GM21619 (cell line): ENCODE measurements around the gene MCAM.

ENCODE experiments used
- ATAC-seq: cut with Tn5 transposase; IDR thresholded peaks from one replicate; pipeline ENCODE4 v1.9.1; 2021; ENCODE audit not compliant: unreplicated experiment

MCAM gene

DNA sequence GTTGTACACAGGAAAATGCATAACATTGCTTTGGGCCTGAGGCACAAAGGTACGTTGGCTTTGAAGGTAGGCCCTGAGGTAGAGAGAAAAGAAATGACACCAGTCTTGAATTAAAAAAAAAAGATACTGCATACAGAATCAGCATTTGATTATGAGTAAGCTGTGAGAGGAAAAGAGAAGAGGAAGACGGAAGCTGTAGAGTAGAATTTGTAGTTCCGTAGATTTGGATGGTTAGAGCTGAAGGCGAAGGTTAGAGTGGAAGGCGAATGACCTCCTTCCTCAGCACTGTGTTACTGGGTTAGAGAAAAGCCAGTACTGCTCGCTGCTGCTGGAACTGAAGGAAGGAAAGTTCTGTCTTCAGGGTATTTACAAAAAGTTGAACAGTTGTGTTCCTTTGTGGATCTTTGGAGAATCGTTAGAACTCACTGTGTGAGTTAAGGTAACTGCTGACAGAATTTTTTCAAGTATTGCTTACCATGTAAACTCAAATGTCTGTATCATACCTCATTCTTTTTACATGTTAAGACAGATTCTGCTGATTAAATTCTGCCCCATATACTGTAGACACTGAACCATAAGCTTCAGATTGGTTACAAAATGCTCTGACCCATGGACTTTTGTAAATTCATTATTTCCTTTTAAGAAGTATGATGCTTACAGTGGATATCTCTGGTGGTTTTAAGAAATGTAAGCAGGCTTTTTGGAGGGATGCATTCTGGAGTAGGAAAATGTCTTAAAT lies 50.2 kb downstream of the MCAM start:
- no peak for ATAC-seq

DNA sequence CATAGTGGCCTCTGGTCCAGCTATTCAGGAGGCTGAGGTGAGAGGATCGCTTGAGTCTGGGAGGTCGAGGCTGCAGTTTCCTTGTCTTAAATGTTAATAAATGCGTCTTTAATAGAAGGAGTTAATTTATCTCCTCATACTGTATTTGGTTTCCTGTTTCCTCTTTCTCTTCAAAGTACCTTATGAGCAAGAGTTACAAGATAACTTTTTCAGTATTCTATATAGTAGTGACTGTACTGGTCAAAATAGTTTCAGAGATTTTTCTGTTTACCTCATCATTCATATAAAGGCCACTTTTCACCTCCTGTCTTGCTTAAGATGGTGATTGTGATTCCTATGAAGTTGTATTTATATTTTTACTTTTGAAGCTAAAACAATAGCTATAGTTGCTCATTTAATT lies 50.9 kb downstream of the MCAM start:
- ATAC-seq: no peak

DNA sequence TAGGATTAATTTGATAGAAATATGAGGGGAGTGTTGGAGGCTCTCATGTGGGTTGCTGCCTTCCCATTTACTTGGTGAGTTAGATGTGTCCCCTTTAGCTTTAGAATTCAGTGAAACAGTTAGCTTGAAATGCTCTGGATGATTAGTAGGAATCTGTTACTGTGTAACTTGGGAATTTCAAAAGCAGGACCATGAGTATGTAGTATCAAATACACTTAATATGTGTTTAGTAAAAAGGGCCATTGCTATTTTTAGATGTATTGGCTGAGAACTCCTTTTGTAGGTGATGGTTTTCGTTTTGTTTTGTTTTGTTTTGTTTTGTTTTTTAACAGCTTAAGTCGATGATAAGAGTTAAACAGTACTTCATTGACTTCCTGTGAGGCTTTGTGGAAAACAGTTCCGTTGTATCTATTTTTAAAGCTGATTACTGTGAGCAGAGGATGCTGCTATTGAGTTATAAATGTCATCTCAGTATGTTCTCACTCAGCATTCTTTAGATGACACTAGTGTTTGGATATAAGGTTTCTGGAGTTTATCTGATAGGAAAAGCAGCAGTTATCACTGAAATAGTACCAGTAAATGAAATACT lies 53.5 kb downstream of the MCAM start:
- no peak for ATAC-seq

DNA sequence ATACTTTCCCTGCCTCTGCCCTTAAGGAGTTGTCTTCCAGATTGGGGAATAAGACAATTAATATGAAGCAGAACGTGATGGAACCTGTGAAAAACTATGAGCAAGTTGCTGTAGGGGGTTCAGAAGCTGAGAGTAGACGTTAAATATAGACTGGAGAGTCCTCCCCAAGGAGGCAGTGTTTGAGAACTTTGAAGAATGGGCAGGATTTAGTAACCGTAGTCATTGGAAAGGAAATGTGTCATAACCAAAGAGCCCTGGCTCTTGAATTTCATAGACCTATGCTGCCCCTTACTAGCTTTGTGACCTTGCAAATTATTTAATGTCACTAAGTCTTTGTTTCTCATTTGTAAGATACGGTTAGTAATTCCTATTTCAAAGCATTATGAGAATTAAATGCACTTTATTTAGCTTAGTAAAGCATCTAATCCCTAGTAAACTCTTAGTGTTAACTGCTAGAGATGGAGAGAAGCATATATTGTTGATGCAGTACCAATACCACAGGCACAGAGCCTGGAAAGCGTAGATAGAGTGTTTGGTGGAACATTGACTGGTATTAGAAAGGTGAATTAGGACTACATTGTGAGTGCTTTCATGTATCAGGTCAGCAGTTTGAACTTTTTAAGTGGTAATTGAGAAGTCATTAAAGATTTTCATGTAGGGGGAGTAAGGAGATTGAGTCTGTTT lies 54.1 kb downstream of the MCAM start:
- peak; percentile 32 for ATAC-seq

DNA sequence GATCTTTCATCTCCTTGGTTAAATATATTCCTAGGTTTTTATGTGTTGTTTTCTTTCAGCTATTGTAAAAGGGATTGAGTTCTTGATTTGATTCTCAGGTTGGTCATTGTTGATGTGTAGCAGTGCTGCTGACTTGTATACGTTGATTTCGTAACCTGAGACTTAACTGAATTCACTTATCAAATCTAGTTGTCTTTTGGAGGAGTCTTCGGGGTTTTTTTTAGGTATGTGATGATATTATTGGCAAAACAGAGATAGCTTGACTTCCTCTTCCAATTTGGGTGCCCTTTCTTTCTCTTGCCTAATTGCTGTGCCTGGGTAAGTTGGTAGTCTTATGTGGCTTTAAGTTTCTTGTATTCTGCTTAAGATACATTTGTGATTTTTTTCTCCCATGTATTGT lies 57.9 kb downstream of the MCAM start:
- no peak for ATAC-seq
